DMS53 (cell line): ENCODE results near the gene ZNF70.

Experiments
- DNase-seq: peaks from one replicate; lab custom pipeline; 2025; lab: John Stamatoyannopoulos, UW

Gene ZNF70

DNA sequence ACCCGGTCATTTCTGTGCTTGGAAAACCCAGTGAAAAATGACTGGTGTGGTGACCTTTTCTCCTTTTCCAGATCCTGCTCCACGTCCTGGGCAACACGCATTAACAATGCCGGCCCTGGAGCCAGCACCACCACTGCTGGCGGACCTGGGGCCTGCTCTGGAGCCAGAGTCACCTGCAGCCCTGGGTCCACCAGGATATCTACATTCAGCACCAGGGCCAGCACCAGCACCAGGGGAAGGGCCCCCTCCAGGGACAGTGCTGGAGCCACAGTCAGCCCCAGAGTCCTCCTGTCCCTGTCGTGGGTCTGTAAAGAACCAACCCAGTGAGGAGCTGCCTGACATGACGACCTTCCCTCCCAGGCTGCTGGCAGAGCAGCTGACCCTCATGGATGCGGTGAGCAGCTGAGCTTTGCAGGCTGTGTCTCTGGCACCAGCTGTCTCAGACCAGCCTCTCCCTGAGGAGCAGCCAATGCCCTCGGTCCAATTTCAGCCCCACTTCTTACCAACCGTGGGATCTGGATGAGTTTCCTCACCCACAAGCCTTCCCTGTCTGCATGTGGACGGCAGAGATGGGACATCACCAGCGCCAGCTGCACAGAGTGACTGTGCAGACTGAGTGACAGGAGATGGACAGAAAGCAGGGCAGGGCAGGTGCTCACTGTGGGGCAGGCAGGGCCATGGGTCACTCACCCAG, 58.2 kb downstream of the ZNF70 start:
- no peak for DNase-seq

DNA sequence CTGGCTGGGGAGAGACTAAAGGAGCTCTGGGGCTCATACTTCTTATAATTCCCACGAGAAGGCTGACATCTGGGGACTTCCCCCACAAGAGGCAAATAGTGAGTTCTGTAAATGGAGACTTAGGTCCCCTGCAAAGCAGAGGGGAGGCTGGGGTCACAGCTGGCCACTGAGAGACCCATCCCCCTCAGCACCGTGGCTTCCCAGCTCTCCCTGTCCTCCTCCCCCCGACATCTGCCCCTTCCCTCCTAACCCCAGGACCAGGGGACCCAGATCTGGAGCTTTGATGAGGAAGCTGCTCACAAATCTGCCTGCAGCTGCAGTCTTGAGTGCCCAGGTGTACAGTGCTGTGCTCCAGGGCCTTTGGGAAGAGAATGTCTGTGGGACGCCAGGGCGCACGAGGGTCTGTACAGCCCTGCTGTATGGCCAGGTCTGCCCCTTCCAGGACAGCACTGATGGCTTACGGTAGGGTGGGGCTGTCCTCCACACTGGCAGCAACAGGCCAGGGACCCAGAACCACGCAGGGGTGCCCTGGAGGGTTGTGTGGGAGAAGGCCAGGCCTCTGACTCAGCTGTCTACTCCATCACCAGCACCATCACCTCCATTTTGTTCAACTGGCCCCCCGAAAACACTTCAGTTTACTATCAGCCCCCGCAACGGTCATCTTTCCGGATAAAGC, 59.0 kb downstream of the ZNF70 start:
- no peak for DNase-seq

DNA sequence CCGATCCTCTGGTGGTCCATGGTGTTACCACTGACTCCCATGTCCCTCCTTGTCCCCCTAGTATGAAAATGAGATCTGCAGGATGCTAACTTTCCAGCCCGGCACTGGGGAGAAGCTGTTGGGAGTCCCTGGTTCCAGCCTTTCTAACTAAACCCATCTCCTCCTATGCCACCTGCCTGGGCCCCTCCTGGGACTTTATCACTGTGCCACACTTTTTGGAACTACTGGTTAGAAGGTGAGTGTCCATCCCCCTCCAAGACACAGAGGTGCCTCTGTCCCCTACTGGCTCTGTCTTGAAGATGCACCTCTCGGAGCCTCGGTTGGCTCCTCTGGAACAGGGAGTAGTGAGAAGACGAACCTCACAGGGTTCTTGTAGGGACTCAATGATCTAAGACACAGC, 60.2 kb downstream of the ZNF70 start, which contains the start of gene RGL4:
Gene RGL4, plus strand, starts transcription at position 301 of the 400 bp plus-strand sequence. CDS start 1,018 bp downstream, outside the sequence.
- DNase-seq, result no peak

DNA sequence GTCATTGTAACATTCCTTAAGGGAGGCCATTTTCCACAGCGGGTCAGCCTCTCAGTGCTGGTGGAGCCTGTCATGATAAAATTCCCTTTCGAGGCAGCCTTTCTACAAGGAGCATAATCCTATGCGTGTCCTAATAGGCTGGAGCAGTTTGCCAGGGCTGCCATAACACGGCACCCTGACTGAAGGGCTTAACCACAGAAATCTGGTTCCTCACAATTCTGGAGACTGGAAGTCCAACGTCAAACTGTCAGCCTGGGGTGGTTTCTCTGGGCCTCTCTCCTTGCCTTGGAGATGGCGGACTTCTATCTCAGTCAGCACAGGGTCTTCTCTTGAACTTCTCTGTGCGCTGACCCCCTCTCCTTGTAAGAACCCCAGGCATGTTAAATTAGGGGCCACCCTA, 61.5 kb downstream of the ZNF70 start:
- no peak for DNase-seq
